RWPE1 (cell line): Measurements from ENCODE around the gene NR6A1.

Experiments
- CTCF ChIA-PET: fragments of 350-600 bp; sonication (Branson Sonifier 250); formaldehyde crosslinking; extraction: SDS; loops from one replicate; lab custom pipeline; 2021; lab: Yijun Ruan, JAX
- POLR2A ChIA-PET: fragments of 400-600 bp; formaldehyde crosslinking; extraction: SDS; loops from one replicate; lab custom pipeline; 2020; ENCODE audit warnings: antibody characterized with exemption; ENCODE audit not compliant: low non-redundant PET; lab: Yijun Ruan, JAX
- DNase-seq: peaks from one replicate; pipeline ENCODE4 v3.0.0; 2012; ENCODE audit warnings: low spot score
- H3K27ac ChIP-seq: fragments of 450-650 bp; 2 replicates; pipeline ENCODE4 v1.5.1; 2017
- TF ChIP-seq, protein P1 (sequence below): fragments of 450-650 bp; conservative IDR thresholded peaks from 2 replicates; pipeline ENCODE4 v1.5.1; 2017; ENCODE audit warnings: low read depth, mild to moderate bottlenecking

The NR6A1 gene

GRCh38 chr9:124808246-124808956, 37.3 kb upstream of the NR6A1 start:
- TF ChIP-seq, protein P1, sequence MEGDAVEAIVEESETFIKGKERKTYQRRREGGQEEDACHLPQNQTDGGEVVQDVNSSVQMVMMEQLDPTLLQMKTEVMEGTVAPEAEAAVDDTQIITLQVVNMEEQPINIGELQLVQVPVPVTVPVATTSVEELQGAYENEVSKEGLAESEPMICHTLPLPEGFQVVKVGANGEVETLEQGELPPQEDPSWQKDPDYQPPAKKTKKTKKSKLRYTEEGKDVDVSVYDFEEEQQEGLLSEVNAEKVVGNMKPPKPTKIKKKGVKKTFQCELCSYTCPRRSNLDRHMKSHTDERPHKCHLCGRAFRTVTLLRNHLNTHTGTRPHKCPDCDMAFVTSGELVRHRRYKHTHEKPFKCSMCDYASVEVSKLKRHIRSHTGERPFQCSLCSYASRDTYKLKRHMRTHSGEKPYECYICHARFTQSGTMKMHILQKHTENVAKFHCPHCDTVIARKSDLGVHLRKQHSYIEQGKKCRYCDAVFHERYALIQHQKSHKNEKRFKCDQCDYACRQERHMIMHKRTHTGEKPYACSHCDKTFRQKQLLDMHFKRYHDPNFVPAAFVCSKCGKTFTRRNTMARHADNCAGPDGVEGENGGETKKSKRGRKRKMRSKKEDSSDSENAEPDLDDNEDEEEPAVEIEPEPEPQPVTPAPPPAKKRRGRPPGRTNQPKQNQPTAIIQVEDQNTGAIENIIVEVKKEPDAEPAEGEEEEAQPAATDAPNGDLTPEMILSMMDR = no peak
- POLR2A ChIA-PET = no interaction called here
- CTCF ChIA-PET = interaction anchor here (0.5 to 5.6 kb wide), 5 partner anchors 13 to 1523 kb away, joined by 3 to 53 read pairs (median 4); partner anchors contain the start of gene WDR38
- DNase-seq = no peak
- peak overlapping the region; percentile 94 for H3K27ac ChIP-seq

DNA sequence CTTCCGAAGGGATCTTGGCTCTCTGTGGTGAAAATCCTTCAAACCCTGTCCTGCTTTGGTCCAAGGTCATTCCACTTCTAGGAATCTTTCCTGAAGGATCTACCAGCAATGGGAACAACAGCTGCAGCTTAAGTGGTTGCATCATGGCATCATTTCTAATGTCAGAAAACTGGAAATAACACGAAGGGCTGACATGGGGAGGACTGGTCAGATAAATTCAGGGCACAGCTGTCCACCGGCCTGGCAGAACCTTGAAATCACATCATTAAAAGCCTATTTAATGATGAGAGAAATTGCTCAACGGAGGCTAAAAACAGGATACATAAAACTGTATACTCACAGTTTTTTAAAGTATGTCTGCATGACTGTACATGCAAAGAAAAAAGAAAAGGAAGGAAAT, 34.1 kb upstream of the NR6A1 start:
- POLR2A ChIA-PET = no interaction called here
- TF ChIP-seq, protein P1 = no peak
- peak overlapping the region; percentile 73; the same call in 1 of the 2 replicates for H3K27ac ChIP-seq
- no peak for DNase-seq
- CTCF ChIA-PET = interaction anchor here (1.4 kb wide), 1 partner anchor 31 kb away, joined by 5 read pairs; no protein-coding TSS in a partner anchor

DNA sequence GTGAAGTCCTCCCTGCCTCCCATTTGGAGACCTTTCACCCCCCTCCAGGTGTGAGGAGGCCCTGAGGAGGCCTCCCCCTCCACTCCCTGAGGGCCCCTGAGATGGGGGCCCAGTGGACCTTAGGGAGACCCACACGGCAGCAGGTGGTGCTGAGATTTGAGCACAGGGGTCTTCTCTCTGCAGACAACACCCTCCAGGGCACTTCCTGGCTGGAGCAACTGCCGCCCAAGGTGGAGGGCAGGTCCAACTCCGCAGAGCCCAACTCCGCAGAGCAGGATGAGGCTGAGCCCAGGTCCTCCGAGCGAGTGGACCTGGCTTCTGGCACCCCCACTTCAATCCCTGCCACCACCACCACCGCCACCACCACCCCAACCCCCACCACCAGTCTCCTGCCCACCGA, 32.8 kb upstream of the NR6A1 start:
- ChIA-PET CTCF (interaction anchor here (0.6 to 0.7 kb wide), 2 partner anchors 25 to 49 kb away, joined by 3 to 7 read pairs; partner anchors contain the start of gene WDR38), POLR2A (no interaction called here)
- peak overlapping the region; percentile 73 for H3K27ac ChIP-seq
- no peak for DNase-seq
- TF ChIP-seq, protein P1 = no peak

GRCh38 chr9:124802426-124802825, 31.3 kb upstream of the NR6A1 start:
- DNase-seq = no peak
- ChIA-PET CTCF (interaction anchor here (0.6 to 4.1 kb wide), 6 partner anchors 19 to 129 kb away, joined by 3 to 22 read pairs (median 4); partner anchors contain the start of gene WDR38), POLR2A (interaction anchor here (0.6 kb wide), 1 partner anchor 20 kb away, joined by 3 read pairs; no protein-coding TSS in a partner anchor)
- TF ChIP-seq, protein P1 = no peak
- peak overlapping the region; percentile 73 for H3K27ac ChIP-seq

DNA sequence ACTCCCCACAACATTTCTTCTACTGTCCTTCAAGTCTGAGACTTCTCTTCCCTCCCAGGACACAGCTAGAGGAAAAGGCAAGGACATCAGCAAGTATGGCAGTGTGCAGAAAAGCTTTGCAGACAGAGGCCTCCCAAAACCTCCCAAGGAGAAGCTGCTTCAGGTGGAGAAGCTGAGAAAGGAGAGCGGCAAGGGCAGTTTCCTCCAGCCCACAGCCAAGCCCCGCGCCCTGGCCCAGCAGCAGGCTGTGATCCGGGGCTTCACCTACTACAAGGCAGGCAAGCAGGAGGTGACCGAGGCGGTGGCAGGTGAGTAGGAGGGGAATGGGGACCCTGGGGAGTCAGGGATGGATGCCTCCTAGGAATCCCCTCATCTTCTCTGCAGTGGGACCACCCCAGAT, 30.2 kb upstream of the NR6A1 start:
- peak overlapping the region; percentile 73 for H3K27ac ChIP-seq
- POLR2A ChIA-PET = no interaction called here

More for the DNA sequence above, 30.2 kb upstream of the NR6A1 start:
- TF ChIP-seq, protein P1 = no peak
- DNase-seq = no peak
- CTCF ChIA-PET = interaction anchor here (2.3 to 4.1 kb wide), 2 partner anchors 39 to 51 kb away, joined by 12 to 22 read pairs; partner anchors contain the start of gene WDR38
